GM23338 (cell line): Measurements from ENCODE around the gene ZFP36L1.

ENCODE experiments used
- CREB1 ChIP-seq: fragments of 250-450 bp; sonication (Bioruptor Pico); IDR thresholded peaks from 2 replicates; pipeline ENCODE4 v1.5.0; 2020; ENCODE audit warnings: low read depth, mild to moderate bottlenecking, moderate library complexity
- EZH2 ChIP-seq: fragments of 200-600 bp; sonication (generic); IDR thresholded peaks from one replicate; pipeline ENCODE4 v1.8.0; 2017; ENCODE audit warnings: antibody characterized with exemption, mild to moderate bottlenecking, low read depth; ENCODE audit not compliant: unreplicated experiment
- EZH2phosphoT487 ChIP-seq: fragments of 200-600 bp; sonication (generic); IDR thresholded peaks from one replicate; pipeline ENCODE4 v1.8.1; 2018; ENCODE audit warnings: antibody characterized with exemption; ENCODE audit not compliant: unreplicated experiment
- JUNB ChIP-seq: IDR thresholded peaks from one replicate; pipeline ENCODE4 v1.6.1; 2016; ENCODE audit warnings: antibody characterized with exemption; ENCODE audit not compliant: unreplicated experiment
- NANOG ChIP-seq: IDR thresholded peaks from 2 replicates; pipeline ENCODE4 v1.6.1; 2016; ENCODE audit warnings: antibody characterized with exemption, borderline replicate concordance
- POLR2AphosphoS5 ChIP-seq: IDR thresholded peaks from 2 replicates; pipeline ENCODE4 v1.6.1; 2016; ENCODE audit warnings: antibody characterized with exemption, low read depth
- REST ChIP-seq: IDR thresholded peaks from one replicate; pipeline ENCODE4 v1.6.1; 2018; ENCODE audit warnings: antibody characterized with exemption; ENCODE audit not compliant: unreplicated experiment
- ZNF114 ChIP-seq: fragments of 250-450 bp; sonication (Bioruptor Pico); IDR thresholded peaks from 2 replicates; pipeline ENCODE4 v1.5.0; 2020; ENCODE audit warnings: mild to moderate bottlenecking, moderate library complexity
- ZNF331 ChIP-seq: fragments of 250-450 bp; sonication (Bioruptor Pico); IDR thresholded peaks from 2 replicates; pipeline ENCODE4 v1.5.0; 2020; ENCODE audit warnings: low read depth, mild to moderate bottlenecking, moderate library complexity
- TF ChIP-seq, protein P1 (sequence below), 2 experiments: fragments of 200-600 bp in 1 of 2; sonication (generic) in 1 of 2; conservative IDR thresholded peaks; 2 replicates each; pipeline versions ENCODE4 v1.5.1 to v1.6.1; 2016 to 2017; ENCODE audit warnings: antibody characterized with exemption in 2 of 2, low read depth in 2 of 2, mild to moderate bottlenecking in 2 of 2, moderate library complexity in 1 of 2

- TF ChIP-seq, protein P1, sequence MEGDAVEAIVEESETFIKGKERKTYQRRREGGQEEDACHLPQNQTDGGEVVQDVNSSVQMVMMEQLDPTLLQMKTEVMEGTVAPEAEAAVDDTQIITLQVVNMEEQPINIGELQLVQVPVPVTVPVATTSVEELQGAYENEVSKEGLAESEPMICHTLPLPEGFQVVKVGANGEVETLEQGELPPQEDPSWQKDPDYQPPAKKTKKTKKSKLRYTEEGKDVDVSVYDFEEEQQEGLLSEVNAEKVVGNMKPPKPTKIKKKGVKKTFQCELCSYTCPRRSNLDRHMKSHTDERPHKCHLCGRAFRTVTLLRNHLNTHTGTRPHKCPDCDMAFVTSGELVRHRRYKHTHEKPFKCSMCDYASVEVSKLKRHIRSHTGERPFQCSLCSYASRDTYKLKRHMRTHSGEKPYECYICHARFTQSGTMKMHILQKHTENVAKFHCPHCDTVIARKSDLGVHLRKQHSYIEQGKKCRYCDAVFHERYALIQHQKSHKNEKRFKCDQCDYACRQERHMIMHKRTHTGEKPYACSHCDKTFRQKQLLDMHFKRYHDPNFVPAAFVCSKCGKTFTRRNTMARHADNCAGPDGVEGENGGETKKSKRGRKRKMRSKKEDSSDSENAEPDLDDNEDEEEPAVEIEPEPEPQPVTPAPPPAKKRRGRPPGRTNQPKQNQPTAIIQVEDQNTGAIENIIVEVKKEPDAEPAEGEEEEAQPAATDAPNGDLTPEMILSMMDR (conservative IDR thresholded peaks at IDR 0.05; ENCODE audit: low read depth in 2 of 2), result no peak
- no peak for TF ChIP-seq REST
- no peak for TF ChIP-seq JUNB
- no peak for TF ChIP-seq EZH2
- TF ChIP-seq EZH2phosphoT487, result no peak
- no peak for TF ChIP-seq POLR2AphosphoS5
- TF ChIP-seq CREB1 (CRISPR knock-in tag), result no peak
- TF ChIP-seq NANOG, result no peak
- TF ChIP-seq ZNF114, result no peak
- TF ChIP-seq ZNF331 (CRISPR knock-in tag), result no peak
Observed at GRCh38 chr14:68748691-68749090, 44.2 kb downstream of the ZFP36L1 start.
